ENCODE measurements around the gene TRAF2.

TRAF2 gene

DNA sequence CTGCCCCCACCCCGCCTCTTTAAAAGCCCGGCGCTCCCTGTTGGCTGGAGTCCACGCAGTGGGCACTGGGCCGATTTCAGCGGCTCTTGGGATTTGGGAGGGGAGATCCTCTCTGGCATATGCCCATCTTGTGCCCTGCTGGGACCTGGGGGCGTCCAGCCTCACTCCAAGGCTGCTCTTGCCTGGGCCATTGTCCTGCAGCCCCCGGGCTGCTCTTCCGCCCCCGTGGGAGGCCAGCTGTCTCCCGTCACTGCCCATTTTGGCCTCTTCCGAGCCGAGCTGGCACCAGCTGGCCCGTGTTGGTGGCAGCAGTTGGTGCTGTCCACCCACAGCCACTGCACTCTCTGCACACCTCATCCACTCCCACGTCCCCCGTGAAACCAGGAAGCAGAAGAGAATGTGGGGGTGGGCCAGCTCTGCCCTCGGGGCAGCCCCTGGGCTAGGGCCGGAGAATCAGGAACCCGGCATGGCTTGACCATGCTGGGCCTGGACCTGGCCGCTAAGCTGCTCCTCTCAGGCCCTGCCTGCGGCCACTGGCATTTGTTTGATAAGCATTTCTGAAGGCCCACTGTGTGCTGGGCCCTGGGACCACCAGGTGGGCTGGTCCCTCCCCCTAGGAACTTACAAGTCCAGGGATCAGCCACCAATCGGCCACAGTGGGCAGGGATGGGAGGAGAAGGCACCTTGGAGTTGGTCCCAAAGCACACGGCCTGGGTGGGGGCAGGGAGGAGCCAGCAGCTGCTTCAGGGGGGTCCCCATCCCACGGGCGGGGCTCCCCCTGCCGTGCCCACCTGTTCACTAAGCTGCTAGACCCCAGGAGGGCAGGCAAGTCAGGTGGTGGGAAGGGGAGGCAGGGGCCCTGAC lies 60.9 kb downstream of the TRAF2 start:
- DNase-seq (ENCODE audit: low read depth in 3 of 3, low spot score in 1 of 3): no peak

- DNase-seq (ENCODE audit: low read depth in 3 of 3, low spot score in 1 of 3): no peak
Measured at GRCh38 chr9:136947955-136948510, 61.7 kb downstream of the TRAF2 start.

DNA sequence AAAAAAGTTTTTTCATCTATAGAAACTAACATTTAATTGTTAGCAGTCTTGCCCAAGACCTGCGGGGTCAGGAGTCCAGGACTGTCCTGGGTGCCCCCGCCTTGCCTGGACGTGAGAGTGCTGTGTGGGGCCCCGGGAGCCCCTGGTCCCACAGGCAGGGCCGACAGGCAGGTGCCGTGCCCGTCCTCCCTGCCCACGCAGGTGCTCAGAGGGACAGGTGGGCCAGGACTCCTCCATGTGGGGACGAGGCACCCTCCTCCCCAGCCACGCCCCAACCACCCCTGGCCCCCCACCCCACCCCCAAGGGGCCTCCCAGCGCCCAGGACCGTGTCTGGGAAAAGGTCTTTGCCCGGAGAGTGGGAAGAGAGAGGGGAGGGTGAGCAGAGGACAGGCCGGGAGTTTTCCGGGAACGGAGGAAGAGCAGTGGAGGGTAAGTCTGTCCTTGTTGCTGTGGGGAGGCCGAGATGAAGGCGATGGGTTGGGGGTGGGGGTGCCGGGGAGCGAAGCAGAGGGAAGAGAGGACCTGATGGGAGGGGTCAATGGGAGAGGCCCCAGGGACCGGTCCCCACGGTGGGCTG lies 63.0 kb downstream of the TRAF2 start:
- DNase-seq (ENCODE audit: low read depth in 3 of 3, low spot score in 1 of 3): no peak

DNA sequence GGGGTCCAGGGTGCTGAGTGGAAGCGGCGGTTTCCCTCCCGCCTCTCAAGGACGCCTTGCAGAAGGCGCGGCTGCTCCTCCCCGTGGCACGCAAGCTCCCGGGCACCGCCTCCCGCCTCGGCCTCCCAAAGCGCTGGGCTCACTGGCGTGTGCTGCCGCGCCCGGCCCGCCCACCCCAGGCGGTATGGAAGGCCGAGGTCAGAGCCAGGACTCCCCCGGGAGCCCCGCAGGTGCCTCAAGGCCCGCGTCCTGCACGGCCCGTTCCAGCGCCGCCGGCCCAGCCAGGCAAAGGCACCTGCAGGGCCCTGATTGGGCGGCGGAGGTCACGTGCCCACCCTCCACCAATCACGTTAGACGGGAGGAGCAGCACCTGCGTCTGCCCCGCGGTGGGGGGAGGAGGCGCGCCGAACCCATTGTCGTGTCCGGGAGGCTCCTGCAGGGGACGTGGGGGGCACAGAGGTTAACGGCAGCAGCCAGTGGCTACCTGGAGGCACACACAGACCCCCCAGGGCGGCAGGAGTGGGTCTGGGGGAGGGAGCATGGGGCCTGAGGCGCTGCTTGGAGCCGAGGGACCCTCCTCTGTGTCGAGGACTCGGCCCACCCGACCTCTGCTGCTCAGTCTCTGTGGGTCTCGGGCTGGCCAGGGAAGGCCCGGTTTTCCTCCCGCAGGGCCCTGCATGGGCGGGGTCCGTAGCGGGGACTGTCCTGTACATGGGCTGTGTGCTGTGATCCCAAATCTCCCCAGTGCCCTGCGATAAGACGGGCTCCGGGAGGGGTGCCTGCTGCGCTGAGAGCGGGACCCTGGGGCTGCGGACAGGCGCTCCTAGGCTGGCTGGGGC lies 63.7 kb downstream of the TRAF2 start:
- DNase-seq (ENCODE audit: low read depth in 3 of 3, low spot score in 1 of 3): peak; percentile 90 to 93 (median 93)

GRCh38 chr9:136950656-136951276 lies 64.5 kb downstream of the TRAF2 start:
- DNase-seq (ENCODE audit: low read depth in 3 of 3, low spot score in 1 of 3): no peak

DNA sequence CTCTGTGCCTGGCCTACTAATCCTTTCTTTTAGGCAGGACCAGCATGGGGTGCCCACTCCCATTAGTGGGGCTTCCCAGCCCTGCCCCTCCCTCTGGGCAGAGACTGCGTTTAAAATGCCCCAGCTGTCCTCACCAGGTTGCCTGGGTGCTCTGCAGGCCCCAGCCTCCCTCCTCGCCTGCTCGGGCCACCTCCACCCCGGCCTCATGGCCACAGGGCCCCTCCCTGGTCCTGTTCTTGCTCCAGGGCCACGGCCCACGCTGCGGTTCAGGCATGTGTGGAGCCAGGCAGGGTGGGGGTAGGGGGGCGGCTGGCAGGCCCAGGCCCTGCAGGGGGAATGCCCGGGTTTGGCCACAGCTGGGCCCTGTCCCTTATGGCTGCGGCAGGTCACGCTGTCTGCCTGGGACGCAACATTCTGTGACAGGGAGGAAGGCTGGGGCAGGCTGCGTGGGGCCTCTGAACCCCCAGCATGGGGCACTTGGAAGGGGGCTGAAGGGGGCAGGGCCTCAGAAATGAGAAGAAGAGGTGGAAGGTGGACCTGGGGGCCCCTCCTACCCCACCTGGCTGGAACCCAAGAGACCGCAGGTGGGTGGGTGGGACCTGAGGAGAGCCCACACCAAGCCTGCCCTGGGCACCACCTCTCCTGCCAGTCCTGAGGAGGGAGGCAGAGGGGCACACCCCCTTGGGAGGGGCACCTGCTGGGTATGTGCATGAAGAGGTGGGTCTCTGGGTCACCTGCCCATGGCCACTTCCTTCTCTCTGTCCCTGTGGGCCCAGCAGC lies 65.4 kb downstream of the TRAF2 start, which contains the start of gene LCN12:
LCN12 (plus strand) TSS at position 733 of the 780 bp plus-strand sequence. CDS start 55 bp downstream, outside the sequence.
- no peak for DNase-seq (ENCODE audit: low read depth in 3 of 3, low spot score in 1 of 3)

GRCh38 chr9:136952321-136952850 lies 66.1 kb downstream of the TRAF2 start:
- DNase-seq (ENCODE audit: low read depth in 3 of 3, low spot score in 1 of 3): no peak

GRCh38 chr9:136952876-136953770 lies 66.8 kb downstream of the TRAF2 start:
- DNase-seq (ENCODE audit: low read depth in 3 of 3, low spot score in 1 of 3): no peak

DNA sequence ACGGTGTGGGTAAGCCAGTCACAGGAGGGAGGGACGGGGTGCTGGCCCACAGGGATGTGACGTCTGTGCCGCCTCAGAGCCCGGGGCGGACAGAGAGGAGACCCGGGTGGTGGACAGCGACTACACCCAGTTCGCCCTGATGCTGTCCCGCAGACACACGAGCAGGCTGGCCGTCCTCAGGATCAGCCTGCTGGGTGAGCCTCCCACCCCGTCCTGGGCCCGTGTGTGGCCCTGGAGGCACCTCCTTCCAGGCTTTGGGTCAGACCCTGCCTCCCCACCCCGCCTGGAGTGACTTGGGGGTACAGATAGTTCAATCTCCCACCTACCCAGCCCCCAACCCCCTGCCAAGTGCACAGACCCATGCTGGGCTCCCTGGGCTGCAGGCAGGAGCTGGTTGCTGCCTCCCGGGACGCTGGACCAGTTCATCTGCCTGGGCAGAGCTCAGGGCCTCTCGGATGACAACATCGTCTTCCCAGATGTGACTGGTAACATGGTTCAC lies 67.5 kb downstream of the TRAF2 start:
- DNase-seq (ENCODE audit: low read depth in 3 of 3, low spot score in 1 of 3): no peak

- DNase-seq (ENCODE audit: low read depth in 3 of 3, low spot score in 1 of 3): no peak
Measured at GRCh38 chr9:136954270-136955083, 68.2 kb downstream of the TRAF2 start.

GRCh38 chr9:136955202-136955942 lies 69.1 kb downstream of the TRAF2 start:
- no peak for DNase-seq (ENCODE audit: low read depth in 3 of 3, low spot score in 1 of 3)

GRCh38 chr9:136955943-136956335 lies 69.6 kb downstream of the TRAF2 start:
- no peak for DNase-seq (ENCODE audit: low read depth in 3 of 3, low spot score in 1 of 3)

- no peak for DNase-seq (ENCODE audit: low read depth in 3 of 3, low spot score in 1 of 3)
Measured at GRCh38 chr9:136956604-136957003, 70.3 kb downstream of the TRAF2 start.

DNA sequence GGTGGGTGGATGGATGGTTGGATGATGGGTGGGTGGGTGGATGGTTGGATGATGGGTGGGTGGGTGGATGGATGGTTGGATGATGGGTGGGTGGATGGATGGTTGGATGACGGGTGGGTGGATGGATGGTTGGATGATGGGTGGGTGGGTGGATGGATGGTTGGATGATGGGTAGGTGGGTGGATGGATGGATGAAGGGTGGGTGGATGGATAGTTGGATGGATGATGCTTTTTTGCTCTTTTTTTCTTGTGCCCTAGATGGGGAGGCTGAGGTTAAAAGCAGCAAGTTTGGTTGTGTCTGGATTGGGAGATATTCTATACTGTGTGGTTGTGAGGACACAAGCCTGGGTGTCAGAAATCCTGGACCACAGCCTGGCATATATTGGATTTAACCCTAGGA lies 71.1 kb downstream of the TRAF2 start:
- no peak for DNase-seq (ENCODE audit: low read depth in 3 of 3, low spot score in 1 of 3)

DNA sequence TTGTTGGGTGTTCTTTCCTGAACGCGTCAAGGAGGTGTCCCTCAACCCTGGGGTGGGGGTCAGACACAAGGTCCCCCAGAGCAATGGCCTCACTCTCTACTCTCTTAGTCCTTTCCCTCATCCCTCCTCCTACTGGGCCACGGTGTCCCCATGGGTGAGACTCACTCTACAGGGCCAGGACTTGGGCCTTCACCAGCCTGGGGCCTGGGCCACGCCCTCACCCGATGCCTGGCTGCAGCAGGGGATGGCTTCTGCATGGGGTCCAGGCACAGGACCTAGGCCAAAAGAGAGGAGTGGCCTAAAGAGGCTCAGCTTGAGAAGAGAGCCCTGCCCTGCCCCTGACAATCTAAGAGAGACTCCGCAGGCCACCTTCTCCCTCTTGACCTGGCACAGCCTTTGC lies 71.6 kb downstream of the TRAF2 start:
- DNase-seq (ENCODE audit: low read depth in 3 of 3, low spot score in 1 of 3): no peak

DNA sequence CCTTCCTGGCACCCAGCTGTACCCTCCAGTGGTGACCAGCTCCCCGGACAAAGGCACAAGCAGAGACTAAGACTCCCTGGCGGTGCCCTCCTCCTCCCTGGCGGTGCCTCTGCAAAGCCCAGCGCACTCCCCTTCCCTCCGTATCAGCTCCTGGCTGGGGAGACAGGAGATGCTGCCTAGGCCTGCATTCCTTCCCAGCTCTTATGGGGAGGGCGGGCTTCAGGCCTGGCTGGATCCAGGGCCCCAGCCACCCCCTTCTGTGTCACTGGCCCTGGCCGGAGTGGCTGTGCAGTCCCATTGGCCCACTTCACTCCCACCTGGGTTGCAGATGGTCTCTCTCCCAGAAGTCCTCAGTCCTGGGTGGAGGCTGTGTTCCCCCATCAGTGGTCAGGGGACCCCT lies 72.2 kb downstream of the TRAF2 start:
- no peak for DNase-seq (ENCODE audit: low read depth in 3 of 3, low spot score in 1 of 3)
